ENCODE results near the gene SHLD3. TPM values are rescaled to one million over a fixed set of nuclear protein-coding genes. Genes with fewer than 3 reads are reported as not detected.
"Not testable (repeated sequence)": the region's sequence is repeated elsewhere in the genome, so short reads cannot be mapped to it uniquely, and the experiment has no call there.

Gene SHLD3
- total RNA-seq, 5 donors from 2014 or later (not counting 1 experiment from before 2014, with no cell fraction given), result 3.7 to 12.2 (median 6.1) TPM

- H3K27me3 ChIP-seq (replicated peaks in 1 of 2; ENCODE audit: control insufficient read depth in 2 of 2, extremely low read depth in 1 of 2, insufficient read depth in 2 of 2, low read length in 1 of 2), result no peaks in the 10 kb centered on the region
- H3K4me1 Mint-ChIP-seq, result peaks cover 4 to 7% (median 4%) of the 10 kb centered on the region in 3 donors
- H3K9me3 ChIP-seq, result no peaks in the 10 kb centered on the region
- H3K27me3 Mint-ChIP-seq, result no peaks in the 10 kb centered on the region
- no peak overlapping the region for H3K4me3 Mint-ChIP-seq
- no peak overlapping the region for H3K4me3 ChIP-seq (ENCODE audit: control insufficient read depth in 1 of 2, extremely low read depth in 1 of 2, low read length in 1 of 2)
- ATAC-seq (replicated peaks in 1 of 4) (no peak), DNase-seq (no peak)
- no peaks in the 10 kb centered on the region for H3K9me3 Mint-ChIP-seq
- peak overlapping the region; percentile 59 to 69 for H3K27ac Mint-ChIP-seq
- ChIA-PET POLR2A (interaction anchor here in 1 of 2 donors (0.6 kb wide), 1 partner anchor 735 kb away, joined by 3 read pairs; no protein-coding TSS in a partner anchor), CTCF (interaction anchor here in 1 of 2 donors (0.7 to 1.3 kb wide), 2 partner anchors 13 to 56 kb away, joined by 3 to 5 read pairs; no protein-coding TSS in a partner anchor)
- H3K36me3 ChIP-seq (ENCODE audit: control insufficient read depth in 2 of 2, extremely low read depth in 1 of 2, insufficient read depth in 1 of 2, low read length in 1 of 2), result peaks cover 0 to 42% of the 10 kb centered on the region in 2 donors
- H3K36me3 Mint-ChIP-seq, result peaks cover 28% of the 10 kb centered on the region
- H3K27ac ChIP-seq (ENCODE audit: low read length), result no peak overlapping the region
- WGBS (ENCODE audit: insufficient coverage), result no CpG with 5 or more reads among the region's 1 CpG
- H3K4me1 ChIP-seq (ENCODE audit: control insufficient read depth in 1 of 2, extremely low read depth in 1 of 2, insufficient read depth in 2 of 2, low read length in 2 of 2), result no peaks in the 10 kb centered on the region
Measured at GRCh38 chr5:65663804-65664521, 39.1 kb downstream of the SHLD3 start.

GRCh38 chr5:65668696-65669095 is 43.9 kb downstream of the SHLD3 start:
- CTCF ChIA-PET, result no interaction called here
- peaks cover 3 to 7% (median 3%) of the 10 kb centered on the region in 3 donors for H3K4me1 Mint-ChIP-seq
- H3K9me3 ChIP-seq, result no peaks in the 10 kb centered on the region
- H3K27me3 ChIP-seq (replicated peaks in 1 of 2; ENCODE audit: control insufficient read depth in 2 of 2, extremely low read depth in 1 of 2, insufficient read depth in 2 of 2, low read length in 1 of 2), result no peaks in the 10 kb centered on the region
- H3K27ac Mint-ChIP-seq, result no peak overlapping the region
- no CpG with 5 or more reads among the region's 7 CpGs for WGBS (ENCODE audit: insufficient coverage)
- peaks cover 38% of the 10 kb centered on the region for H3K36me3 Mint-ChIP-seq
- no peak overlapping the region for H3K27ac ChIP-seq (ENCODE audit: low read length)
- no peak for DNase-seq
- H3K4me3 ChIP-seq (ENCODE audit: control insufficient read depth in 1 of 2, extremely low read depth in 1 of 2, low read length in 1 of 2), result no peak overlapping the region
- POLR2A ChIA-PET, result no interaction called here
- H3K27me3 Mint-ChIP-seq, result no peaks in the 10 kb centered on the region
- H3K36me3 ChIP-seq (ENCODE audit: control insufficient read depth in 2 of 2, extremely low read depth in 1 of 2, insufficient read depth in 1 of 2, low read length in 1 of 2), result peaks cover 4 to 67% of the 10 kb centered on the region in 2 donors
- no peak for ATAC-seq (replicated peaks in 1 of 4)
- H3K4me1 ChIP-seq (ENCODE audit: control insufficient read depth in 1 of 2, extremely low read depth in 1 of 2, insufficient read depth in 2 of 2, low read length in 2 of 2), result no peaks in the 10 kb centered on the region
- no peak overlapping the region for H3K4me3 Mint-ChIP-seq
- H3K9me3 Mint-ChIP-seq, result no peaks in the 10 kb centered on the region

- peaks cover 24 to 26% (median 24%) of the 10 kb centered on the region in 3 donors for H3K4me1 Mint-ChIP-seq
- CTCF ChIA-PET, result no interaction called here
- no peaks in the 10 kb centered on the region for H3K27me3 Mint-ChIP-seq
- no peak for DNase-seq
- H3K36me3 Mint-ChIP-seq, result peaks cover 65% of the 10 kb centered on the region
- H3K9me3 Mint-ChIP-seq, result no peaks in the 10 kb centered on the region
- H3K4me1 ChIP-seq (ENCODE audit: control insufficient read depth in 1 of 2, extremely low read depth in 1 of 2, insufficient read depth in 2 of 2, low read length in 2 of 2), result no peaks in the 10 kb centered on the region
- H3K4me3 ChIP-seq (ENCODE audit: control insufficient read depth in 1 of 2, extremely low read depth in 1 of 2, low read length in 1 of 2), result no peak overlapping the region
- no peaks in the 10 kb centered on the region for H3K9me3 ChIP-seq
- no peak for ATAC-seq (replicated peaks in 1 of 4)
- POLR2A ChIA-PET, result no interaction called here
- H3K4me3 Mint-ChIP-seq, result no peak overlapping the region
- no peak overlapping the region for H3K27ac ChIP-seq (ENCODE audit: low read length)
- peaks cover 5 to 69% of the 10 kb centered on the region in 2 donors for H3K36me3 ChIP-seq (ENCODE audit: control insufficient read depth in 2 of 2, extremely low read depth in 1 of 2, insufficient read depth in 1 of 2, low read length in 1 of 2)
- WGBS (ENCODE audit: insufficient coverage), result no CpG with 5 or more reads among the region's 1 CpG
- no peaks in the 10 kb centered on the region for H3K27me3 ChIP-seq (replicated peaks in 1 of 2; ENCODE audit: control insufficient read depth in 2 of 2, extremely low read depth in 1 of 2, insufficient read depth in 2 of 2, low read length in 1 of 2)
- H3K27ac Mint-ChIP-seq, result peak overlapping the region in 1 of 2 donors; percentile 72
Measured at GRCh38 chr5:65672796-65673195, 48.0 kb downstream of the SHLD3 start.

- H3K27ac ChIP-seq (ENCODE audit: low read length), result no peak overlapping the region
- POLR2A ChIA-PET, result interaction anchor here in 1 of 2 donors (0.6 kb wide), 1 partner anchor 84 kb away, joined by 3 read pairs; no protein-coding TSS in a partner anchor
Measured at GRCh38 chr5:65674749-65675148, 49.9 kb downstream of the SHLD3 start.

GRCh38 chr5:65676056-65676455 is 51.2 kb downstream of the SHLD3 start:
- Mint-ChIP-seq H3K4me3 (peak overlapping the region in 1 of 3 donors; percentile 17), H3K27ac (peak overlapping the region; percentile 84 to 85), H3K36me3 (peaks cover 79% of the 10 kb centered on the region), H3K4me1 (peaks cover 48 to 59% (median 55%) of the 10 kb centered on the region in 3 donors)
- POLR2A ChIA-PET, result interaction anchor here in 1 of 2 donors (0.9 kb wide), 1 partner anchor 9 kb away, joined by 3 read pairs; no protein-coding TSS in a partner anchor
- H3K27me3 Mint-ChIP-seq; H3K4me1 ChIP-seq (ENCODE audit: control insufficient read depth in 1 of 2, extremely low read depth in 1 of 2, insufficient read depth in 2 of 2, low read length in 2 of 2); H3K9me3 ChIP-seq; ATAC-seq (replicated peaks in 1 of 4); DNase-seq; H3K4me3 ChIP-seq (ENCODE audit: control insufficient read depth in 1 of 2, extremely low read depth in 1 of 2, low read length in 1 of 2); H3K9me3 Mint-ChIP-seq; H3K27me3 ChIP-seq (replicated peaks in 1 of 2; ENCODE audit: control insufficient read depth in 2 of 2, extremely low read depth in 1 of 2, insufficient read depth in 2 of 2, low read length in 1 of 2); H3K27ac ChIP-seq (ENCODE audit: low read length): not testable (repeated sequence)
- CTCF ChIA-PET, result interaction anchor here in 1 of 2 donors (0.6 kb wide), 1 partner anchor 1569 kb away, joined by 5 read pairs; no protein-coding TSS in a partner anchor
- no CpG with 5 or more reads among the region's 3 CpGs for WGBS (ENCODE audit: insufficient coverage)
- H3K36me3 ChIP-seq (ENCODE audit: control insufficient read depth in 2 of 2, extremely low read depth in 1 of 2, insufficient read depth in 1 of 2, low read length in 1 of 2), result peaks cover 8 to 63% of the 10 kb centered on the region in 2 donors

More at GRCh38 chr5:65674749-65675148, 49.9 kb downstream of the SHLD3 start:
- H3K9me3 Mint-ChIP-seq, result no peaks in the 10 kb centered on the region
- no peaks in the 10 kb centered on the region for H3K27me3 ChIP-seq (replicated peaks in 1 of 2; ENCODE audit: control insufficient read depth in 2 of 2, extremely low read depth in 1 of 2, insufficient read depth in 2 of 2, low read length in 1 of 2)
- no peaks in the 10 kb centered on the region for H3K9me3 ChIP-seq
- CTCF ChIA-PET, result no interaction called here
- ATAC-seq (replicated peaks in 1 of 4) (no peak), DNase-seq (no peak)
- peaks cover 43 to 46% (median 44%) of the 10 kb centered on the region in 3 donors for H3K4me1 Mint-ChIP-seq
- H3K4me3 Mint-ChIP-seq, result no peak overlapping the region
- H3K27me3 Mint-ChIP-seq, result no peaks in the 10 kb centered on the region
- no peaks in the 10 kb centered on the region for H3K4me1 ChIP-seq (ENCODE audit: control insufficient read depth in 1 of 2, extremely low read depth in 1 of 2, insufficient read depth in 2 of 2, low read length in 2 of 2)
- peak overlapping the region; percentile 50 to 75 for H3K27ac Mint-ChIP-seq
- no peak overlapping the region for H3K4me3 ChIP-seq (ENCODE audit: control insufficient read depth in 1 of 2, extremely low read depth in 1 of 2, low read length in 1 of 2)
- peaks cover 78% of the 10 kb centered on the region for H3K36me3 Mint-ChIP-seq
- peaks cover 8 to 63% of the 10 kb centered on the region in 2 donors for H3K36me3 ChIP-seq (ENCODE audit: control insufficient read depth in 2 of 2, extremely low read depth in 1 of 2, insufficient read depth in 1 of 2, low read length in 1 of 2)
